GM13977 (cell line): ENCODE data around the gene CAMK2A.

Experiments
- DNase-seq: peaks from one replicate; pipeline ENCODE4 v3.0.0; 2012; ENCODE audit warnings: low spot score
- CTCF ChIP-seq: IDR thresholded peaks from 2 replicates; pipeline ENCODE4 v1.5.1; 2012; ENCODE audit warnings: mild to moderate bottlenecking, control low read depth; ENCODE audit not compliant: insufficient read depth; ENCODE audit errors: extremely low read depth, missing control alignments
- in situ Hi-C: fragments of 300-500 bp; cut with MboI; formaldehyde crosslinking; loops from one replicate; pipeline ENCODE4 v1.12.0; 2022; ENCODE audit warnings: low sequenced_read_pairs, low pct_unique_long_range_greater_than_20kb, mixed read lengths, inconsistent platforms; ENCODE audit not compliant: unreplicated experiment

The CAMK2A gene

GRCh38 chr5:150305557-150305956, 16.0 kb upstream of the CAMK2A start:
- no peak for TF ChIP-seq CTCF
- no peak for DNase-seq
- in situ Hi-C loops: no loop called here

- TF ChIP-seq CTCF: no peak
- in situ Hi-C loops: no loop called here
- DNase-seq: no peak
Observed at GRCh38 chr5:150305095-150305494, 15.5 kb upstream of the CAMK2A start.

GRCh38 chr5:150304481-150305081, 15.0 kb upstream of the CAMK2A start:
- TF ChIP-seq CTCF: no peak
- in situ Hi-C loops: no loop called here
- DNase-seq: no peak

- in situ Hi-C loops: no loop called here
- no peak for TF ChIP-seq CTCF
- DNase-seq: no peak
Observed at GRCh38 chr5:150303660-150304386, 14.2 kb upstream of the CAMK2A start.

- no peak for DNase-seq
- no peak for TF ChIP-seq CTCF
- in situ Hi-C loops: no loop called here
Observed at GRCh38 chr5:150303070-150303615, 13.6 kb upstream of the CAMK2A start.

GRCh38 chr5:150302301-150303069, 12.9 kb upstream of the CAMK2A start, which contains the start of gene ARSI:
Gene ARSI (minus strand): TSS chr5:150302905. CDS start chr5:150302373, 532 bp downstream.
- DNase-seq: no peak
- in situ Hi-C loops: no loop called here
- TF ChIP-seq CTCF: no peak
